ENCODE data around the gene CCL8. TPM values are rescaled to one million over a fixed set of nuclear protein-coding genes. Genes with fewer than 3 reads are reported as not detected.
A peak's percentile ranks its signal among the peaks of the same experiment; 100 is the strongest.
"Not testable (repeated sequence)": the region's sequence is repeated elsewhere in the genome, so short reads cannot be mapped to it uniquely, and the experiment has no call there.

CCL8 gene
- total RNA-seq, 1 donor from 2014 or later = 1.5 TPM

- ATAC-seq (no peak), DNase-seq (no peak)
- Histone ChIP-seq H3K9me3 (no peaks in the 10 kb centered on the region), H3K4me3 (no peak overlapping the region), H3K36me3 (no peaks in the 10 kb centered on the region), H3K27ac (peak overlapping the region; percentile 24), H3K4me1 (peaks cover 18% of the 10 kb centered on the region), H3K27me3 (no peaks in the 10 kb centered on the region)
- intact Hi-C loops (cut with DNase I) = no loop called here
- TF ChIP-seq CTCF (IDR thresholded peaks at IDR 0.05) = no peak
Measured at GRCh38 chr17:34312080-34312479, 7.2 kb upstream of the CCL8 start.

- DNase-seq (no peak), ATAC-seq (no peak)
- H3K4me3 ChIP-seq = no peak overlapping the region
- H3K27me3 ChIP-seq = no peaks in the 10 kb centered on the region
- H3K27ac ChIP-seq = peak overlapping the region; percentile 24
- H3K9me3 ChIP-seq = no peaks in the 10 kb centered on the region
- intact Hi-C loops (cut with DNase I) = no loop called here
- no peaks in the 10 kb centered on the region for H3K36me3 ChIP-seq
- no peak for TF ChIP-seq CTCF (IDR thresholded peaks at IDR 0.05)
- peaks cover 11% of the 10 kb centered on the region for H3K4me1 ChIP-seq
Measured at GRCh38 chr17:34313164-34313563, 6.1 kb upstream of the CCL8 start.

GRCh38 chr17:34314279-34314678 lies 5.0 kb upstream of the CCL8 start:
- DNase-seq (no peak), ATAC-seq (peak; percentile 60)
- no peaks in the 10 kb centered on the region for H3K36me3 ChIP-seq
- no peak overlapping the region for H3K4me3 ChIP-seq
- H3K27ac ChIP-seq = peak overlapping the region; percentile 64
- no peaks in the 10 kb centered on the region for H3K27me3 ChIP-seq
- TF ChIP-seq CTCF (IDR thresholded peaks at IDR 0.05) = no peak
- no peaks in the 10 kb centered on the region for H3K9me3 ChIP-seq
- peaks cover 12% of the 10 kb centered on the region for H3K4me1 ChIP-seq
- intact Hi-C loops (cut with DNase I) = no loop called here

- H3K4me3 ChIP-seq = no peak overlapping the region
- no peaks in the 10 kb centered on the region for H3K27me3 ChIP-seq
- no peaks in the 10 kb centered on the region for H3K36me3 ChIP-seq
- peaks cover 11% of the 10 kb centered on the region for H3K4me1 ChIP-seq
- H3K27ac ChIP-seq = no peak overlapping the region
- intact Hi-C loops (cut with DNase I) = no loop called here
- H3K9me3 ChIP-seq = no peaks in the 10 kb centered on the region
- peak; percentile 68 for ATAC-seq
- no peak for TF ChIP-seq CTCF (IDR thresholded peaks at IDR 0.05)
- DNase-seq = peak; percentile 67
Measured at GRCh38 chr17:34318474-34318873, 761 bp upstream of the CCL8 start.

GRCh38 chr17:34321964-34322363 lies 2.7 kb downstream of the CCL8 start:
- no peak for TF ChIP-seq CTCF (IDR thresholded peaks at IDR 0.05)
- DNase-seq (no peak), ATAC-seq (no peak)
- H3K27ac ChIP-seq = no peak overlapping the region
- H3K4me3 ChIP-seq = no peak overlapping the region
- H3K36me3 ChIP-seq = no peaks in the 10 kb centered on the region
- no peaks in the 10 kb centered on the region for H3K27me3 ChIP-seq
- intact Hi-C loops (cut with DNase I) = no loop called here
- no peaks in the 10 kb centered on the region for H3K9me3 ChIP-seq
- peaks cover 5% of the 10 kb centered on the region for H3K4me1 ChIP-seq

GRCh38 chr17:34327580-34327979 lies 8.3 kb downstream of the CCL8 start:
- H3K4me3 ChIP-seq; intact Hi-C loops (cut with DNase I); ATAC-seq; H3K27me3 ChIP-seq; H3K4me1 ChIP-seq; H3K27ac ChIP-seq; H3K36me3 ChIP-seq; DNase-seq; H3K9me3 ChIP-seq: not testable (repeated sequence)
